Upper lobe of left lung (tissue), 4 donors: ENCODE data around the gene APOL6.

ENCODE experiments used
- CTCF ChIP-seq, 6 experiments: fragments of 450-650 bp in 4 of 6; fragments of 200-600 bp in 2 of 6; sonication (generic) in 2 of 6; IDR thresholded peaks; one replicate each; pipeline ENCODE4 v1.5.1; 2016 to 2019; ENCODE audit warnings: antibody characterized with exemption in 6 of 6
- POLR2A ChIP-seq, 4 donors: fragments of 450-650 bp; IDR thresholded peaks; one replicate each; pipeline ENCODE4 v1.5.1; 2016 to 2017; ENCODE audit warnings: antibody characterized with exemption in 4 of 4, mild to moderate bottlenecking in 2 of 4

GRCh38 chr22:35634015-35634414, 14.2 kb upstream of the APOL6 start:
- TF ChIP-seq CTCF (IDR thresholded peaks at IDR 0.05) (no peak), POLR2A (IDR thresholded peaks at IDR 0.05) (no peak)
